K562 (cell line): ENCODE results near the gene NAIF1. TPM values are rescaled to one million over a fixed set of nuclear protein-coding genes. Genes with fewer than 3 reads are reported as not detected.
A peak's percentile ranks its signal among the peaks of the same experiment; 100 is the strongest.

Source experiments
- CBX8 ChIP-seq: fragments of 200-600 bp; sonication (generic); IDR thresholded peaks from 2 replicates; pipeline ENCODE4 v1.6.1; 2012; ENCODE audit warnings: borderline replicate concordance, mixed run types, low read depth, mild to moderate bottlenecking, moderate library complexity, mixed read lengths, low read length, control low read depth, inconsistent platforms; ENCODE audit not compliant: poor library complexity, severe bottlenecking; ENCODE audit errors: extremely low read depth
- CEBPB ChIP-seq: fragments of 450-650 bp; IDR thresholded peaks from 2 replicates; pipeline ENCODE4 v1.6.1; 2016; ENCODE audit warnings: missing genetic modification characterization, missing compliant biosample characterization
- EZH2 ChIP-seq: IDR thresholded peaks from 2 replicates; pipeline ENCODE4 v1.6.1; 2012; ENCODE audit warnings: low read depth, mild to moderate bottlenecking, inconsistent platforms, low read length, borderline replicate concordance
- ILK ChIP-seq: fragments of 450-650 bp; IDR thresholded peaks from 2 replicates; pipeline ENCODE4 v1.6.1; 2016; ENCODE audit warnings: missing genetic modification characterization, low read depth, mild to moderate bottlenecking, missing compliant biosample characterization, moderate library complexity, borderline replicate concordance
- TBL1XR1 ChIP-seq, 2 experiments: IDR thresholded peaks; 2 replicates each; pipeline ENCODE4 v1.6.1; 2012; ENCODE audit warnings: improper control_type of control experiment in 2 of 2, low read length in 2 of 2, mild to moderate bottlenecking in 1 of 2
- polyA plus RNA-seq, 8 experiments: library from polyadenylated mRNA; depleted of rRNA in 4 of 8; stranded (reverse) in 5 of 8; unstranded in 3 of 8; fragments of >200 nt; fragmentation: Nextera tagmentation in 2 of 8; fragmentation: Illumina TruSeq in 1 of 8; extraction: Ambion mirVana in 2 of 8; extraction: Trizol in 1 of 8; gene quantifications; 2 replicates each; pipeline versions ENCODE4 v1.2.1 to v1.2.3, GENCODE V29; 2011 to 2014; ENCODE audit warnings: inconsistent platforms in 1 of 8, missing spikeins in 1 of 8
- total RNA-seq, 7 experiments: library from RNA; depleted of rRNA in 6 of 7; stranded (reverse); fragments of >200 nt in 6 of 7; fragmentation: Illumina TruSeq in 2 of 7; extraction: Trizol in 2 of 7; gene quantifications; 2 replicates each; pipeline versions ENCODE4 v1.2.1 to v1.2.3, GENCODE V29; 2011 to 2021; ENCODE audit warnings: low replicate concordance in 1 of 7
- TF ChIP-seq, protein P1 (sequence below): IDR thresholded peaks from 2 replicates; pipeline ENCODE4 v1.6.1; 2011; ENCODE audit warnings: borderline replicate concordance, low read depth, mild to moderate bottlenecking, moderate library complexity, low read length; ENCODE audit not compliant: insufficient read depth, poor library complexity, severe bottlenecking

NAIF1 gene
- total and polyA plus RNA-seq, 9 of the 15 experiments (the other 6 are each of a cell fraction or from before 2014, with no cell fraction given), result 4.8 to 26.6 (median 17.2) TPM

DNA sequence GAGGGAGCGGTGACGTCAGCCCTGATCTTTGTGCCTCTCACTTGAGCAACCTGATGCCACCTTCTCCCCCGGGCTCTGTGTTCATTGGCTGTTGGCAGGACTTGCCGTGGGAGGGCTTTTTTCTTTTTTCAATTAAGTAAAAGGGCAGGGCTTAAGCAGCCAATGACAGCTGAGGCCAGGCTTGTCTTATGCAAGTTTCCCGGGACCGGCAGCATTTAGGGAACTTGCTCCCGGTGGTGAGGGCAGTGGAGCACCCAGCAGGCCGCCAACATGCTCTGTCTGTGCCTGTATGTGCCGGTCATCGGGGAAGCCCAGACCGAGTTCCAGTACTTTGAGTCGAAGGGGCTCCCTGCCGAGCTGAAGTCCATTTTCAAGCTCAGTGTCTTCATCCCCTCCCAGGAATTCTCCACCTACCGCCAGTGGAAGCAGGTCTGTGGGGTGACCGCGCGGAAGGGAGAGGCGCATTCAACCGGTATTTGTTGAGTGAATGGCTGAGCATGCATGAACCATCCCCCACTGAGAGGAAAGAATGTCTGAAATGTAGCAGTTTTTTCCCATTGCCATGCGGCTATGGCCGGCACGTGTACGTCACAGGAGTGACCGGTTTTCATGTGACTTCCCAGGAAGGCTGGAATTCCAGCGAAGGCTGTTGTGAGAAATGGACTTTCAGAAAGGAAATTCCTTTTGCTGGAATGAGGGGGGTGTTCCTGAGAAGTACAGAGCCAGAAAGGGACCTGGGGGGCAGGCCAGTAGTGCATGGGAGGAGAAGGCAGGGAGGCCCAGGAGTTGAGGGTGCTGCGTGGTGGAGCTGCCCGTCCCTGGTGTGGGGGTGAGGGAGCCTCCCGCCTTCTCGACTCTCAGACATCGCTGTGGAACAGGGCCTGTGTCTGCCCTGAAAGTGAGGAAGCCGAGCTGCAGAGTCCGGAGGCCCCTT lies 31.4 kb upstream of the NAIF1 start (continued):
- TF ChIP-seq CBX8 (no peak), TBL1XR1 (IDR thresholded peaks at IDR 0.05; ENCODE audit: low read length in 2 of 2) (no peak), ILK (tag) (no peak), EZH2 (no peak), CEBPB (tag) (peak; percentile 79)
- TF ChIP-seq, protein P1, sequence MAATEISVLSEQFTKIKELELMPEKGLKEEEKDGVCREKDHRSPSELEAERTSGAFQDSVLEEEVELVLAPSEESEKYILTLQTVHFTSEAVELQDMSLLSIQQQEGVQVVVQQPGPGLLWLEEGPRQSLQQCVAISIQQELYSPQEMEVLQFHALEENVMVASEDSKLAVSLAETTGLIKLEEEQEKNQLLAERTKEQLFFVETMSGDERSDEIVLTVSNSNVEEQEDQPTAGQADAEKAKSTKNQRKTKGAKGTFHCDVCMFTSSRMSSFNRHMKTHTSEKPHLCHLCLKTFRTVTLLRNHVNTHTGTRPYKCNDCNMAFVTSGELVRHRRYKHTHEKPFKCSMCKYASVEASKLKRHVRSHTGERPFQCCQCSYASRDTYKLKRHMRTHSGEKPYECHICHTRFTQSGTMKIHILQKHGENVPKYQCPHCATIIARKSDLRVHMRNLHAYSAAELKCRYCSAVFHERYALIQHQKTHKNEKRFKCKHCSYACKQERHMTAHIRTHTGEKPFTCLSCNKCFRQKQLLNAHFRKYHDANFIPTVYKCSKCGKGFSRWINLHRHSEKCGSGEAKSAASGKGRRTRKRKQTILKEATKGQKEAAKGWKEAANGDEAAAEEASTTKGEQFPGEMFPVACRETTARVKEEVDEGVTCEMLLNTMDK, result no peak
